Measurements from ENCODE around the gene SYNDIG1L.

SYNDIG1L gene

DNA sequence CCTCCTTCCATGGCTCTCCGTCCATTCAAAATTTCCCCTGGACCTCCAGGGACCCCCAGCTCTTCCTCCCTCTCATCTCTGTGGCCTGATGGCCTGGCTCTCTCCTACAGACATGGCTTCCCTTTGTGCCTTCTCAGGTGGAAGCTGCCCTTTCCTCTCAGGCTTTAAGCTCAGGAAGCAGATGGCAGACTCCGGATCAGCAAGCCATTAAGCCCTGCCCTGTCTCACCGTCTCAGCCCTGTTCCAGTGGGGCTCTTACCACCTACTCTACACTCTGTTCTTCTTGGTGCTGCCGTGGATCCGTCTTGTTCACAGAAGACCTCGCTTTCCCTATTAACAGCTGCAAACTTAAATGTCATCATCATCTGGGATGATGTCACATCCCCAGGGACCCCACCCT, 34.0 kb upstream of the SYNDIG1L start:
- Histone ChIP-seq H3K79me2 (ENCODE audit: insufficient read depth, low read length) (no peaks in the 10 kb centered on the region), H3K27me3 (ENCODE audit: insufficient read depth, low read length, poor library complexity, severe bottlenecking) (no peaks in the 10 kb centered on the region), H4K20me1 (ENCODE audit: insufficient read depth, low read length, poor library complexity, severe bottlenecking) (no peaks in the 10 kb centered on the region), H3K4me1 (ENCODE audit: insufficient read depth, low read length, poor library complexity, severe bottlenecking) (no peaks in the 10 kb centered on the region), H3K36me3 (ENCODE audit: insufficient read depth, low read length) (no peaks in the 10 kb centered on the region), H3K9ac (ENCODE audit: low read depth, low read length, poor library complexity, severe bottlenecking) (no peak overlapping the region), H3K9me2 (replicated peaks; ENCODE audit: low read depth, low read length) (no peaks in the 10 kb centered on the region), H3K4me2 (ENCODE audit: low read depth, low read length, poor library complexity, severe bottlenecking) (no peak overlapping the region), H3F3A (ENCODE audit: low read depth) (no peaks in the 10 kb centered on the region), H2AFZ (ENCODE audit: low read length) (no peak overlapping the region; the same call in 1 of the 2 replicates), H3K9me3 (ENCODE audit: insufficient read depth, low read depth, low read length) (no peaks in the 10 kb centered on the region), H3K4me3 (ENCODE audit: low read length, poor library complexity, severe bottlenecking) (no peak overlapping the region)
- no peak for TF ChIP-seq EZH2phosphoT487 (IDR thresholded peaks at IDR 0.05; ENCODE audit: borderline replicate concordance)
- TF ChIP-seq, protein P1, sequence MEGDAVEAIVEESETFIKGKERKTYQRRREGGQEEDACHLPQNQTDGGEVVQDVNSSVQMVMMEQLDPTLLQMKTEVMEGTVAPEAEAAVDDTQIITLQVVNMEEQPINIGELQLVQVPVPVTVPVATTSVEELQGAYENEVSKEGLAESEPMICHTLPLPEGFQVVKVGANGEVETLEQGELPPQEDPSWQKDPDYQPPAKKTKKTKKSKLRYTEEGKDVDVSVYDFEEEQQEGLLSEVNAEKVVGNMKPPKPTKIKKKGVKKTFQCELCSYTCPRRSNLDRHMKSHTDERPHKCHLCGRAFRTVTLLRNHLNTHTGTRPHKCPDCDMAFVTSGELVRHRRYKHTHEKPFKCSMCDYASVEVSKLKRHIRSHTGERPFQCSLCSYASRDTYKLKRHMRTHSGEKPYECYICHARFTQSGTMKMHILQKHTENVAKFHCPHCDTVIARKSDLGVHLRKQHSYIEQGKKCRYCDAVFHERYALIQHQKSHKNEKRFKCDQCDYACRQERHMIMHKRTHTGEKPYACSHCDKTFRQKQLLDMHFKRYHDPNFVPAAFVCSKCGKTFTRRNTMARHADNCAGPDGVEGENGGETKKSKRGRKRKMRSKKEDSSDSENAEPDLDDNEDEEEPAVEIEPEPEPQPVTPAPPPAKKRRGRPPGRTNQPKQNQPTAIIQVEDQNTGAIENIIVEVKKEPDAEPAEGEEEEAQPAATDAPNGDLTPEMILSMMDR (conservative IDR thresholded peaks at IDR 0.05; ENCODE audit: low read length): no peak

DNA sequence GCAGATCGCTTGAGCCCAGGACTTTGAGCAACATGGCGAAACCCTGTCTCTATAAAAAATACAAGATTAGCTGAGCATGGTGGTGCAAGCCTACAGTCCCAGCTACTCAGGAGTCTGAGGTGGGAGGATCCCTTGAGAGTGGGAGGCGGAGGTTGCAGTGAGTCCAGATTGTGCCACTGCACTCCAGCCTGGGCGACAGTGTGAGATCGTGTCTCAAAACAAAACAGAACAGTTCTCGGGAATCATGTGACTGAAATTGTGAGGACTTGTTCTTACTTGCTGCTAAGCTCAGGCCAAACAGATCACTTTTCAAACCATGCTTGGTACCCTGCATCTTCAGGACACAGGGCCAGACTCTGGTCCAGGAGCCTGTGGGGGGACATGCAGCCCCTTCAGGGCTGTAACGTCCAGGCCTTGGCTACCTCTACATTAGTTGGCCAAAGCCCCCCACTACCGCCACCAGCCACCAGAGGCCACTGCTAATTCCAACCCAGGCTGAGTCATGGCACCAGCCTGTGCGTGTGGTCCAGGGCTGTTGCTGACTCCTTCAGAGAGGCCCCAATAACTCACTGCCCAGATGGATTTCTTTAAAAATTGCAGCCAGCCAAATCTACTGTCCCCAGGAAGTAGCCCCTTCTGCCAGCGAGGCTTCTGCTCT, 33.4 kb upstream of the SYNDIG1L start:
- H3K79me2 ChIP-seq (ENCODE audit: insufficient read depth, low read length): no peaks in the 10 kb centered on the region
- H3K9me2 ChIP-seq (replicated peaks; ENCODE audit: low read depth, low read length): no peaks in the 10 kb centered on the region
- H3K4me3 ChIP-seq (ENCODE audit: low read length, poor library complexity, severe bottlenecking): no peak overlapping the region
- no peaks in the 10 kb centered on the region for H4K20me1 ChIP-seq (ENCODE audit: insufficient read depth, low read length, poor library complexity, severe bottlenecking)
- H3K9me3 ChIP-seq (ENCODE audit: insufficient read depth, low read depth, low read length): no peaks in the 10 kb centered on the region
- H2AFZ ChIP-seq (ENCODE audit: low read length): no peak overlapping the region; the same call in 1 of the 2 replicates
- no peaks in the 10 kb centered on the region for H3F3A ChIP-seq (ENCODE audit: low read depth)
- H3K4me2 ChIP-seq (ENCODE audit: low read depth, low read length, poor library complexity, severe bottlenecking): no peak overlapping the region
- H3K27me3 ChIP-seq (ENCODE audit: insufficient read depth, low read length, poor library complexity, severe bottlenecking): no peaks in the 10 kb centered on the region
- TF ChIP-seq, protein P1 (conservative IDR thresholded peaks at IDR 0.05; ENCODE audit: low read length): peak; percentile 79
- no peak for TF ChIP-seq EZH2phosphoT487 (IDR thresholded peaks at IDR 0.05; ENCODE audit: borderline replicate concordance)
- no peak overlapping the region for H3K9ac ChIP-seq (ENCODE audit: low read depth, low read length, poor library complexity, severe bottlenecking)
- H3K4me1 ChIP-seq (ENCODE audit: insufficient read depth, low read length, poor library complexity, severe bottlenecking): no peaks in the 10 kb centered on the region
- H3K36me3 ChIP-seq (ENCODE audit: insufficient read depth, low read length): no peaks in the 10 kb centered on the region

DNA sequence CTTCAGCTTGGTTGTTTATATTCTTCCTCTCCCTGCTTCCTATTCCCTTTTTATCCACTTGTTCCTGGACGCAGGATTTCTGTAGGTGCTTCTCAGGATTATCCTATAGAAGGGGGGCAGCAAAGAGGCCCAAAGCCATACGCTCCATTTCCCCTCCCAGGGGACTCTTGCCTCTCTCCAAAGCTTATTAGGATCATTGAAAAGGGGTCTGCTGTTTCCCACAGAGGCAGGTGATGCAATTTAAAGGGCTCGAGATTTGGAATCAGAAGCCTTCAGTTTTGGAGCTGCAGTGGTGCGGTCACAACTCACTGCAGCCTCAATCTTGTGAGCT, 31.5 kb upstream of the SYNDIG1L start:
- no peaks in the 10 kb centered on the region for H3K79me2 ChIP-seq (ENCODE audit: insufficient read depth, low read length)
- no peaks in the 10 kb centered on the region for H3K4me1 ChIP-seq (ENCODE audit: insufficient read depth, low read length, poor library complexity, severe bottlenecking)
- no peaks in the 10 kb centered on the region for H3K36me3 ChIP-seq (ENCODE audit: insufficient read depth, low read length)
- no peaks in the 10 kb centered on the region for H3F3A ChIP-seq (ENCODE audit: low read depth)
- H3K9me3 ChIP-seq (ENCODE audit: insufficient read depth, low read depth, low read length): no peaks in the 10 kb centered on the region
- no peak overlapping the region for H3K4me3 ChIP-seq (ENCODE audit: low read length, poor library complexity, severe bottlenecking)
- H3K9me2 ChIP-seq (replicated peaks; ENCODE audit: low read depth, low read length): no peaks in the 10 kb centered on the region
- H4K20me1 ChIP-seq (ENCODE audit: insufficient read depth, low read length, poor library complexity, severe bottlenecking): no peaks in the 10 kb centered on the region
- H3K9ac ChIP-seq (ENCODE audit: low read depth, low read length, poor library complexity, severe bottlenecking): no peak overlapping the region
- TF ChIP-seq, protein P1 (conservative IDR thresholded peaks at IDR 0.05; ENCODE audit: low read length): no peak
- TF ChIP-seq EZH2phosphoT487 (IDR thresholded peaks at IDR 0.05; ENCODE audit: borderline replicate concordance): no peak
- no peak overlapping the region for H2AFZ ChIP-seq (ENCODE audit: low read length)
- H3K27me3 ChIP-seq (ENCODE audit: insufficient read depth, low read length, poor library complexity, severe bottlenecking): no peaks in the 10 kb centered on the region
- no peak overlapping the region for H3K4me2 ChIP-seq (ENCODE audit: low read depth, low read length, poor library complexity, severe bottlenecking)

Data from Loucy (cell line).